Activated CD4-positive, alpha-beta T cell treated with anti-CD3 and anti-CD28 coated beads, Interleukin-10, Interleukin-2, amounts not matched to agents 100 ng/mL and 50 ng/mL, durations not matched to agents 16 hours and 8 hours (primary cell): ENCODE measurements around the gene SIRPB1.
A peak's percentile ranks its signal among the peaks of the same experiment; 100 is the strongest.
"Not testable (repeated sequence)": the region's sequence is repeated elsewhere in the genome, so short reads cannot be mapped to it uniquely, and the experiment has no call there.

Experiments used
- DNase-seq: peaks from one replicate; pipeline ENCODE4 v3.0.0-alpha.2; 2020

The SIRPB1 gene

DNA sequence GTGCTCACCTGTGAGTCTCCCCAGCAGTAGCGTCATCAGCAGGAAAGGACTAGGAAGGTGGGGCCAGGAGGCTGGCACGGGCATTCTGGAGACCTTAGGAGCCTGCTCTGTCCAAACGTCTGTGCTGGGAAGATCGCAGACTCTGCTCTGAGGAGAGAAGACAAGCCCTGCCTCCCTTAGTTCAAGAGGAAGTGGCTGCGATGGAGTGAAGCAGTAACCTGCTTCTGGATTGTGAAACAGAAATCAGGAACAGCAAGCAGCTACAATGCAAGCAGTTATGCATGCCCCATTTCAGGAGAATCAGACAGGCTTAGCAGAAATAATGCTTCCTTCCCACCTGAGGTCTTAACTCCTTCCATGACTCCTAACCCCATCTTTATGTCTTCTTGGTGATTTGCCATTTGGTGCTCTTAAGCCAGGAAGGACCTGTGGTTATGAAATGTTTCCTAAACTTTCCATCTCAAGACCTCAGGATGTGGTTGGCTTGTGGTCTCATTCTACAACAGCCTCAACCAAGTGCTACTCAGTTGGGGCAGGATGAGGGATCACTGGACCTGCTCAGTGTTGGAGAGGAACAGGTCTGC, at the start of gene SIRPB1:
Gene SIRPB1, minus strand, starts transcription at position 149 of the 584 bp plus-strand sequence. Its CDS starts 65 bp downstream, at position 84.
- peak; percentile 60 for DNase-seq

DNA sequence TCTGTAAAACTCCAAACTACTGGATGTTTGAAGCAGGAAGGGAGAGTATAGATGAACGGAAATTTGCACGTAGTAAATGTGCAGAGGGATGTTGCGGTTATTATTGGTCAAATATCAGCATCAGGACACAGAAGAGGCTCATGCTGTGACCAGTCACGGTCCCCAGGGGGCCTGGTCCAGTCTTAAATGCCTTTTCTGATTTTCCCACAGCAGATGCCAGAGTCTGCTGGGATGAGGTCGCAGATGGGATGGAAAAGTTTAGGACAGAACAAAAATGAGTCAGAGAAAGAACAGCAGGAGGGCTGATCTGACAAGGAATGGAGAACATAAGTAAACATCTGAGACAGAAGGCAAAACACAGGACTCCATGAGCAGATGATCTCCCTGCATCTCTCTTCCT, 49.5 kb upstream of the SIRPB1 start:
- no peak for DNase-seq

DNA sequence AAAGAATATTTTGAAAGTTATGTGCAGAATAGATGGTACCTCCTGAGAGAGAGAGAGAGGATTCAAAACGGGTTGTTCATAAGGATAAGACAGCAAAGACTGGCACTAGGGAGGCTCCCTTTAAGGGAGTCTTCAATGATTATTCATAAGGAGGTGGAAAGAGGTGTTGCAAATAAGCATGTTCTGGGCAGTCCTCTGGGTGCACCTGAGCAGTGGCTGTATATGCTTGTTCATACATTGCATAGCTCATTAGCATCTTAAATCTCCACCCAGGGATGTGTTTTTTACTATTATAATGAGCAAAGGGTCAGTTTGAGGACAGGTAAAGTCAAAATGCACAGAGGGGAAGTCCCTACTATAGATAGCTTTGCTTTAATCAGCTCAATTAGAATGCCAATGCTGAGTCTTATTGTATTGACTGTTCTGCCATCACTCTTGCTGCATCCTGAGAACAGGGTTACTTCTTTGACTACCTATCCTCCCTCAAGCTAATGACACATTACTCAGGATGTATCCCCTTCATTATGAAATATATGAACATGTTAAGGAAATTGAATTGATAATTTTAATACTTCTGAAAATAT, 47.8 kb upstream of the SIRPB1 start:
- no peak for DNase-seq

DNA sequence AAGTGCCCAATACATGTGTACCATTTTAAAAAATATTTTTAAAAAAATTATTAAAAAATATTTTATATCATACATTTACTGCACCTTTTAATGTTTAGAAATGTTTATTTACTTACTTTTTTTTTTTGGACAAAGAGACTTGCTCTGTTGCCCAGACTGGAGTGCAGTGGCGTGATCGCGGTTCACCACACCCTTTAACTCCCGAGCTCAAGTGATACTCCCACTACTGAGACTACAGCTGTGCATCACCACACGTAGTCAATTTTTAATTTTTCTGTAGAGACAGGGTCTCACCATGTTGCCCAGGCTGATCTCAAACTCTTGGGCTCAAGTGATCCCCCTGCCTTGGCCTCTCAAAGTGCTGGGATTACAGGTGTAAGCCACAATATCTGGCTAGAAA, 47.0 kb upstream of the SIRPB1 start:
- no peak for DNase-seq

DNA sequence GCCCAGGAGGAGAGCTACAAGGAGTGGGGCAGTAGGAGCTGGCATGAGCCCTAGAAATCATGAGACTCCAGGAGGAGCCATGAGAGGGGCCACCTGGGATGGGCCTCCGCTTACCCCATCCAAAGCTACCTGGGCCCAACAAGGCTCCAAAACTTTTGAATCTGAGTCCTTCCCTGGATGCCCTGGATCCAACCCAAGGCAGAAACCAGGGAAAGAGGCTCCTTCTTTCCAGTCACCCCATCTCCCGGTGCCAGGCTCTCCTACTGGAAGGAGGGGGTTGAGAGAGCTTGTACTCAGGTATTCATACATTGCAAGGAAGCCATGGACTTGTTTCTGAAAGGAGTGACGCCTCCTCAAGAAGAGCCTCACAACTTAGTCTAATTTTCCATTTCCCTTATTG, 45.5 kb upstream of the SIRPB1 start:
- no peak for DNase-seq

- DNase-seq, result peak; percentile 72
Measured at GRCh38 chr20:1664911-1665310, 45.1 kb upstream of the SIRPB1 start.

- peak; percentile 47 for DNase-seq
Measured at GRCh38 chr20:1663917-1664316, 44.1 kb upstream of the SIRPB1 start.

DNA sequence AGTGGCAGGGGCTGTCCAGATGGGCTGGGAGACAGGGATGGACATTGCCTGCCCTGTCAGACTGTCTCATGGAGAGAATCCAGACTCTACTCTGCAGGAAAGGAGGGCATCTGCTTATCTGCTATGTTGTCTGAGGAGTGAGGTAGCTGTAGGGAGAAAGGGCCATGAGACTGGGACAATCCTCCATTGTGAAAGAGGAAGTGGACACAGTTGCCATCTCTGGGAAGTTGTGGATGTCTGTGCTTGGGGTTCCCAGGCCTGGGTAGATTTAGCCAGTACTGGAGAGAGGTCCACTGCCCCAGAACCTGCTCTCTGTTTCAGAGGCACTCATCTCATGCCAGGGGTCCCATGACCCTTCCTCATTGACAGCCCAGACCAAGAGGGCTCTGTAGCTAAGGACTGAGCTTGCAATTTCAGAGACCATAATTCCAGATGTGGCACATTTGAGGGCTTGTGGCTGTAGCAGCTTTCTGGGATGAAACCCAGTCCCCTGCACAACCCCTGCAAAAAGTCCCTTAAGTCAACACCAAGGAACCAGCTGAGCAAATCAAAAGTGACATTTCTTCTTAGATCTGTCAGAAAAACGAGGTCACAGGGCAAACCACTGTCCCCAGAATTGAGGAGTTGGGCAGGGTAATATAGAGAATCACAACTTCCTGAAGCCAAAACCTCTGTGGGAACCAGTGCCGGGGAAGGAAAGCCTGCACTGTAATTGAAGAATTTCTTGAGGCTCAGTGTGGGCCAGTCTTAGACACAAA, 41.9 kb upstream of the SIRPB1 start:
- peak; percentile 48 for DNase-seq

DNA sequence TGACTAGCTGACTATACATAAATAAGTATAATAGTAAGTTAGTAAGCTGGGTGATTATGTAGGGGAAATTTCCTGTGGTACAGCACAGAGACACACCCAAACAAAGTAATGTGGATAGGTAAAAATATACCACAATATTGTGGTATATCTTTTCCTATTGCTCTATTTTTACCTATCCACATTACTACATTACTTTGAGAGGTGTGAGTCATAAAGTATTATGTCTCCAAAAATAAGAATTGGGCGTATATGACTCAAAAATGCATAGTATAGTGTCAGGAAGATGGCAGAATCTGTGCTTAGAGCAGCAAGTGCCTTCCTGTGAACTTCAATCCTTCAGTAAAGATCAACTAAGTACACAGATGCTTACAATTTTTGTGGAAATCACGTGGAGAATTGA, 40.4 kb upstream of the SIRPB1 start:
- DNase-seq, result peak; percentile 67

- DNase-seq, result peak; percentile 53
Measured at GRCh38 chr20:1657556-1658334, 37.9 kb upstream of the SIRPB1 start, which contains the start of gene SIRPG. Gene SIRPG (minus strand): TSS chr20:1657779. CDS start chr20:1657714, 65 bp downstream.

DNA sequence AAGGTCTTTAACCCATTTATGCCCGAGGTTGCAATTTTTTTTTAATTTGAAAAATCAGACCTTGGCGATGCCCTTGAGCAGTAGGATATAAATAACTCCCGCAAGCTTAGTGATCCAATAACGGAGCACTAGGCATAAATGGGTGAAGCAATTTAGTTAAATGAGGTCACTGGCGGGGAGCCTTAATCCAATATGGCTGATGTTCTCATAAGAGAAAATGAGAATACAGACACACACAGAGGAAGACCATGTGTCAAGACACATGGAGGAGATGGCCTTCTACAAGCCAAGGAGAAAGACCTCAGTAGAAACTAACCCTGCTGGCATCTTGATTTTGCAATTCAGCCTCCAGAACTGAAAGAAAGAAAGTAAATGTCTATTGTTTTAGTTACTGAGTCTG, 37.0 kb upstream of the SIRPB1 start:
- DNase-seq, result no peak

- DNase-seq, result no peak
Measured at GRCh38 chr20:1654996-1655395, 35.2 kb upstream of the SIRPB1 start.

GRCh38 chr20:1652960-1653359, 33.2 kb upstream of the SIRPB1 start:
- DNase-seq, result peak; percentile 48

DNA sequence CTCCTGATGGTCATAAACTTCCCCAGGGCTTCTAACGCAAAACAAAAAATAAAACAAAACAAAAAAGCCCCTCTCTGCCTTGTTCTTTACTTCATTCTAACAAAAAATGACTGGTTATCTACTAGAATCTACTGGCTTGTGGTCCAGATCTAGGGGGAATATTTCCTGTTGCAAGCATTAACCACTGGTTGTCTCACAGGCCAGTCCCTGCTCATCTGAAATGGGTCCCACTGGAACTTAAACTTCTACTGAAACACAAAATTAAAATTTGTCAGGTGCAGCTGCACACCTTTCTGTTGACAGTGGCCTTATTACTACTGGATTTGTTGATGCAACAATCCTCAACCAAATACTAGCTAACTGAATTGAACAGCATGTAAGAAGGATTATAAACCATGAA, 32.3 kb upstream of the SIRPB1 start:
- no peak for DNase-seq

GRCh38 chr20:1651268-1652058, 31.7 kb upstream of the SIRPB1 start:
- DNase-seq, result no peak

DNA sequence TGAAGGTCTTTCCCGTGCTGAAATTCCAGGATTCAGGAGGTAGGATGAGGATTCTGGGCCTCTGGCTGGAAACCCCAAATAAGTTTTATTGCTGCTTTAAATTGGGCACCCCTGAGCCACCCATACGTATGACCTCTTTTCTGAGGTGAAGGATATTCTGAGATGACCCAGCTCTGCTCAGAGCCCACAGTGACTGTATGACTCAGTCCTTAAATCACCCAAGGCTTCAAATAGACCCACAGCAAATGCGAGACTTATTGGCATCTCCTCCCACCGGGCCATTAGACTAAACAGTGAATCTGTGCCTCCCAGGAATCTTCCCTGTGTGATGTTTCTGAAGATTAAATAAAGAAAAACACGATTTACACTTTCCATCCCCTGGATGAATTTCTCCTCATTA, 28.3 kb upstream of the SIRPB1 start:
- no peak for DNase-seq

- no peak for DNase-seq
Measured at GRCh38 chr20:1646975-1647431, 27.2 kb upstream of the SIRPB1 start.

DNA sequence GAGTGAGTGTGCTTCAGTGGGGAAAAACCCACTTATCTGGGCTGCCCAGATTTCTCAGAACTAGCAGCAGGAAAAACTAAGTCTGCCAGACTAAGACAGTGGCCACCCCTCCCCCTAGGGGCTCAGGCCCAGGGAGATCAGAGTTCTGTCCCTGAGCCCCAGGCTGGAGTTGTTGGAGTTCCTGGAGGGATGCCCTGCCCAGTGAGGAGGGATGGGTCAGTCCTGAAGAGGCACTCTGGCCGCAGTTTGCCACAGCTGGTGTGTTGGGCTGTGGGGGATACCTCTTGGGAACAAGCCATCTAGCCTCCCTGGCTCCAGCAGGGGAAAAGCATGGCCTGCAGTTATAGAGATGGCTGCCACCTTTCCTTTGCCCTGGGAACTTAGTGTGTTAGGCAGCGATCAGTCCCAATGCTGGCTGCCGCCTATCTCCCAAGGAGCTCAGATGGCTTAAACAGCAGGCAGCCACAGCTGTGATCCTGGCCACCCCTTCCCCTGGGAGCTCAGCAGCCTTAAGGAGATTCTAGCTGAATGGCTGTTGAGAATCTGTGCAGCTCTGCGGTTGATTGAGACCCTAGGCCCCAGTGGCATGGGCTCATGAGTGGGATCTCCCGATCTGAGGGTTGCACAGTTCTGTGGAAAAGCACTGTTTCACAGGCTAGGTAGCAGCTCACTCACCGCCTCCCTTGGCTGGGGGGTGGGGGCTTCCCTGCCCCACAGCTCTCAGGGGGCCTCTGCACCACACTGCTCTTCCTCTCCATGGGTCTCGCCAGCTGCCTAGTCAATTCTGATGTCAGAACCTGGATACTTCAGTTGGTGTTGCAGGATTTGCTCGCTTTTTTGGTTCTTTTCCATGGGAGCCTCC, 24.5 kb upstream of the SIRPB1 start:
- DNase-seq, result no peak

DNA sequence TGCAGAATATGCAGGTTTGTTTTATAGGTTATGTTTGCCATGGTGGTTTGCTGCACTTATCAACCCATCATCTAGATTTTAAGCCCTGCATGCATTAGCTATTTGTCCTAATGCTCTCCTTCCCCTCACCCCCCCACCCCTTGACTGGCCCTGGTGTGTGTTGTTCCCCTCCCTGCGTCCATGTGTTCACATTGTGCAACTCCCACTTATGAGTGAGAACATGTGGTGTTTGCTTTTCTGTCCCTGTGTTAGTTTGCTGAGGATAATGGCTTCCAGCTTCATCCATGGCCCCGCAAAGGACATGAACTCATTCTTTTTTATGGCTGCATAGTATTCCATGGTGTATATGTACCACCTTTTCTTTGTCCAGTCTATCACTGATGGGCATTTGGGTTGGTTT, 18.8 kb upstream of the SIRPB1 start:
- DNase-seq, result not testable (repeated sequence)

- DNase-seq, result no peak
Measured at GRCh38 chr20:1637755-1638154, 17.9 kb upstream of the SIRPB1 start.

GRCh38 chr20:1637226-1637625, 17.4 kb upstream of the SIRPB1 start:
- DNase-seq, result no peak
